ENCODE results near the gene GMDS.

Gene GMDS

DNA sequence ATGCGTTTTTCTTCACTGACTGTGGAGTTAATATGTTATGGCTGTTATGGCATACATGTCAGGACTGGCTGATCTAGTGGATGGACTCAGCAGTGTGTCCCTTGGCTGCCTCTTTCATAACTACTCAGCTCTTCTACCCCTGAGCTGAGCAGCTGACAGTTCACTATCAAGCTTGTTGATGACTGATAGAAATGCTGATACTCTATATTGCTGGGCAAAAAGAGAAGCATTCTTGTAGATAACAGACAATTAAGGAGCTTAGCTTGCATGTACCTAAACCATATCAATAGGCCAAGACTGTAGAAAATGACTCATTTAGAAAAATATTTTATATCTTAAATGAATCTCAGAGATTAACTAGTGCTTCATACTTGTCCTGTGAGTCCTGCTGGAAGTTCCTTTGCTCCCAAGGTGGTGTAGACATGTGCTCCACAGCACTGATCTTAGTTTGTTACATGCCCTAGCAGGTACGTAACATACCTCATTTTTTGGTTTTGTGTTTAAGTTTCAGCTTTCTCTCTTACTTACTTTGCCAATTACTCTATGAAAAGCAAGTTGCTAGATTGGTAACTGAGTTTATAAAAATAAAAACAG is 236.9 kb downstream of the GMDS start:
- TF ChIP-seq, protein P1, sequence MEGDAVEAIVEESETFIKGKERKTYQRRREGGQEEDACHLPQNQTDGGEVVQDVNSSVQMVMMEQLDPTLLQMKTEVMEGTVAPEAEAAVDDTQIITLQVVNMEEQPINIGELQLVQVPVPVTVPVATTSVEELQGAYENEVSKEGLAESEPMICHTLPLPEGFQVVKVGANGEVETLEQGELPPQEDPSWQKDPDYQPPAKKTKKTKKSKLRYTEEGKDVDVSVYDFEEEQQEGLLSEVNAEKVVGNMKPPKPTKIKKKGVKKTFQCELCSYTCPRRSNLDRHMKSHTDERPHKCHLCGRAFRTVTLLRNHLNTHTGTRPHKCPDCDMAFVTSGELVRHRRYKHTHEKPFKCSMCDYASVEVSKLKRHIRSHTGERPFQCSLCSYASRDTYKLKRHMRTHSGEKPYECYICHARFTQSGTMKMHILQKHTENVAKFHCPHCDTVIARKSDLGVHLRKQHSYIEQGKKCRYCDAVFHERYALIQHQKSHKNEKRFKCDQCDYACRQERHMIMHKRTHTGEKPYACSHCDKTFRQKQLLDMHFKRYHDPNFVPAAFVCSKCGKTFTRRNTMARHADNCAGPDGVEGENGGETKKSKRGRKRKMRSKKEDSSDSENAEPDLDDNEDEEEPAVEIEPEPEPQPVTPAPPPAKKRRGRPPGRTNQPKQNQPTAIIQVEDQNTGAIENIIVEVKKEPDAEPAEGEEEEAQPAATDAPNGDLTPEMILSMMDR (IDR thresholded peaks at IDR 0.05; ENCODE audit: insufficient read depth, low read length, poor library complexity, severe bottlenecking): no peak
- no peaks in the 10 kb centered on the region for H3K36me3 ChIP-seq (ENCODE audit: control insufficient read depth, insufficient read depth, low read length)
- no peaks in the 10 kb centered on the region for H3K27me3 ChIP-seq (replicated peaks; ENCODE audit: control insufficient read depth, insufficient read depth, low read length)
- no peak overlapping the region for H3K4me3 ChIP-seq (replicated peaks; ENCODE audit: low read depth, low read length)
- no peak for DNase-seq (ENCODE audit: extremely low read depth, insufficient read length)

DNA sequence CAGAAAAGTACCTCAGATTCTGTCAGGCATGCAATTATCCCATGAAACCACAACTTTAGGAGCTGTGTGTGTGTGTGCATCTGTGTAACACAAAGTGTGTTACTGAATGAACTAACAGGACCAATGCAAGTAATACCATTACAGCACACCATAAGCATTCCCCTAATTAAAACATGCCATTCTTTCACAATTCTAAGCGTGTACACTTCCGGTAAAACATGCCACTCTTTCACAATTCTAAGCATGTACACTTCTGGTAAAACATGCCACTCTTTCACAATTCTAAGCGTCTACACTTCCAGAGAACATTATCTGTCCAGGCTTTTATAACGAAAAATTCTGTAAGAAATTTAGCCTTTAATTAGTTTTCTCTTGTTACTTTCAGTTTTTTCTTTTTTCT is 238.2 kb downstream of the GMDS start:
- no peaks in the 10 kb centered on the region for H3K36me3 ChIP-seq (ENCODE audit: control insufficient read depth, insufficient read depth, low read length)
- no peak for DNase-seq (ENCODE audit: extremely low read depth, insufficient read length)
- TF ChIP-seq, protein P1 (IDR thresholded peaks at IDR 0.05; ENCODE audit: insufficient read depth, low read length, poor library complexity, severe bottlenecking): no peak

DNA sequence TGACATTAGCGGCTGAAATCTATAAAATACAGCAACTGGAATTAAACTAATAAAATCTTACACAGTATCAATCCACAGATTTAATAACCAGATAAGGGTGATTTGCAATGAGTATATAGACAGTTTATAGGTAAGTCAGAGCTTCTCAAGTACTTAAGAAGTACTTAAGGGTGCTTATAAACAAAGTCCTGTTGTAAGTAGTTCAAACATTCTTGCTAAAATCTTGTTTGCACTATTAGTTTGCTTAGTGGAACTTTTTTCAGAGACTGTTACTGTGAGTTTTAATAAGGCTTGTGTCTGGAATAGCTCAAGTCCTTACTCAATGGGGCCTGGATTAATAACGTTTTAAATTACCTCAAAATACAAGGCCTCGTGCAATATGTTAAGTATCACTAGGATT is 240.5 kb downstream of the GMDS start:
- Histone ChIP-seq H3K4me3 (replicated peaks; ENCODE audit: low read depth, low read length) (no peak overlapping the region), H3K27me3 (replicated peaks; ENCODE audit: control insufficient read depth, insufficient read depth, low read length) (no peaks in the 10 kb centered on the region), H3K36me3 (ENCODE audit: control insufficient read depth, insufficient read depth, low read length) (no peaks in the 10 kb centered on the region)
- TF ChIP-seq, protein P1 (IDR thresholded peaks at IDR 0.05; ENCODE audit: insufficient read depth, low read length, poor library complexity, severe bottlenecking): no peak
- DNase-seq (ENCODE audit: extremely low read depth, insufficient read length): no peak

More for the DNA sequence above, 238.2 kb downstream of the GMDS start:
- H3K27me3 ChIP-seq (replicated peaks; ENCODE audit: control insufficient read depth, insufficient read depth, low read length): no peaks in the 10 kb centered on the region
- H3K4me3 ChIP-seq (replicated peaks; ENCODE audit: low read depth, low read length): no peak overlapping the region

DNA sequence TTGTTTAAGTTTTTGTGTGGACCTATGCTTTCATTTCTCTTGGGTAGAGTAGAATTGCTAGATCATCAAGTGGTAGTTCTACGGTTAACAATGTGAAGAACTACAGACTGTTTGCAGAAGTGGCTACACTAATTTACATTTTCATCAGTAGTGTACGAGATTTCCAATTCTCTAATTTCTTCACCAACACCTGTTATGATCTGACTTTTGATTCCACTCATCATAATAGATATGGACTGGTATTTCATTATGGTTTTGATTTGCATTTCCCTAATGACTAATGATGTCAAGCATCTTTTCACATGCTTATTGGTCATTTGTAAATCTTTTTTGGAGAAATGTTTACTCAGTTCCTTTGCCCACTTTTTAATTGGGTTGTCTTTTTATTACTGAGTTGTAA is 244.4 kb downstream of the GMDS start:
- TF ChIP-seq, protein P1 (IDR thresholded peaks at IDR 0.05; ENCODE audit: insufficient read depth, low read length, poor library complexity, severe bottlenecking): no peak

DNA sequence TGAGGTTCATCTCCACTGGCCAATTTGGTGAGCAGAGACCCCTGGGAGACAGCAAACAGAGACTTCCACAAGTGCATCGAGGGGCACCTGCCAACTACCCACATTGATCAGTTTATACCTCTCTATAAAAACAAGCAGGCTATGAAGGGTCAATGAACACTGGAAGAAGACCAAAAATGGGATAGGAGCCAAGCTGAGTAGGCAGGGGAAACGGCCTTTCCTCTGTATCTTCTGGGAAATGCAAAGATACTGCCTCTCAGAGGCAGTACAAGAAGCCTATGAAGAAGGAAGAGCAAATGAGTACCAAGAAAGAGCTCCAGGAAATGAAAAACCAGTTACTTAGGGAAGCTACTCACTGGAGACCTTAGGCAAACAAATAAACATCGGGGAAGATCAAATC is 247.7 kb downstream of the GMDS start:
- Histone ChIP-seq H3K4me3 (replicated peaks; ENCODE audit: low read depth, low read length) (no peak overlapping the region), H3K27me3 (replicated peaks; ENCODE audit: control insufficient read depth, insufficient read depth, low read length) (no peaks in the 10 kb centered on the region), H3K36me3 (ENCODE audit: control insufficient read depth, insufficient read depth, low read length) (no peaks in the 10 kb centered on the region)
- no peak for DNase-seq (ENCODE audit: extremely low read depth, insufficient read length)
- TF ChIP-seq, protein P1 (IDR thresholded peaks at IDR 0.05; ENCODE audit: insufficient read depth, low read length, poor library complexity, severe bottlenecking): no peak

More for the DNA sequence above, 244.4 kb downstream of the GMDS start:
- Histone ChIP-seq H3K4me3 (replicated peaks; ENCODE audit: low read depth, low read length) (no peak overlapping the region), H3K27me3 (replicated peaks; ENCODE audit: control insufficient read depth, insufficient read depth, low read length) (no peaks in the 10 kb centered on the region), H3K36me3 (ENCODE audit: control insufficient read depth, insufficient read depth, low read length) (no peaks in the 10 kb centered on the region)
- DNase-seq (ENCODE audit: extremely low read depth, insufficient read length): no peak

DNA sequence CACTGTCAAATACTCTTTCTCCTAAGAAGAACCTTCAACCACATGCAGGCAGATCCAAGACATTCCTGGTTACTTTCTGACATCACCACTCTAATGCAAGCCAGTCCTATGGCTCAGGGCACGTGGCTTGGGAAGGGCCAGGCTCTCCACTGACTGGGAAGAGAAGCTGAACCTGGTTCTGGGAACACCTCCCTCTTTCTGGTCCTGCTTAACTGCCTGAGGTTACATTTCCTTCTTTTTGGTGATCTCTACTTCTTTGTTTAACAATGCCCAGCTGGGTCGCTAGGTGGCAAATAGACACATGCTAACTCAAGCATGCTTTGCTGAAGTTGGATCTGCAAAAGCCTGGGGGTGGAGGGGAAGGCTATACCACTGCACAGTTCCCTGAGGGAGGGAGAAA is 249.8 kb downstream of the GMDS start:
- DNase-seq (ENCODE audit: extremely low read depth, insufficient read length): no peak

More for the DNA sequence above, 249.8 kb downstream of the GMDS start:
- TF ChIP-seq, protein P1 (IDR thresholded peaks at IDR 0.05; ENCODE audit: insufficient read depth, low read length, poor library complexity, severe bottlenecking): no peak
- Histone ChIP-seq H3K27me3 (replicated peaks; ENCODE audit: control insufficient read depth, insufficient read depth, low read length) (no peaks in the 10 kb centered on the region), H3K4me3 (replicated peaks; ENCODE audit: low read depth, low read length) (no peak overlapping the region), H3K36me3 (ENCODE audit: control insufficient read depth, insufficient read depth, low read length) (no peaks in the 10 kb centered on the region; the same call in 1 of the 2 replicates)
